Prostate gland (tissue), 2 donors: Measurements from ENCODE around the gene TSEN54.

ENCODE experiments used
- CTCF ChIP-seq, 4 experiments: fragments of 200-600 bp in 2 of 4; fragments of 450-650 bp in 2 of 4; sonication (generic) in 2 of 4; IDR thresholded peaks; 1 replicate in 3 of 4; 2 replicates in 1 of 4; pipeline ENCODE4 v1.5.1; 2016 to 2019; ENCODE audit warnings: antibody characterized with exemption in 4 of 4, mild to moderate bottlenecking in 2 of 4, moderate library complexity in 2 of 4
- POLR2A ChIP-seq: fragments of 450-650 bp; IDR thresholded peaks from one replicate; pipeline ENCODE4 v1.6.1; 2016; ENCODE audit warnings: antibody characterized with exemption, mild to moderate bottlenecking

- TF ChIP-seq CTCF (IDR thresholded peaks at IDR 0.05) (no peak), POLR2A (no peak)
These were observed 25.9 kb downstream of the TSEN54 start for GRCh38 chr17:75542229-75542628.
